Measurements from ENCODE around the gene MSANTD1. TPM values are rescaled to one million over a fixed set of nuclear protein-coding genes. Genes with fewer than 3 reads are reported as not detected.

MSANTD1 gene
- total and polyA plus RNA-seq, 2 of the 8 experiments (the other 6 are each of a cell fraction or from before 2014, with no cell fraction given) = 0.23 to 0.45 TPM

GRCh38 chr4:3213661-3214250 is 35.2 kb upstream of the MSANTD1 start:
- WGBS, 2 experiments (ENCODE audit: extremely low coverage in 1 of 2, insufficient coverage in 1 of 2, insufficient read length in 1 of 2, insufficient replicate concordance in 2 of 2, low coverage in 1 of 2, low lambda C conversion rate in 2 of 2, missing lambda C conversion rate in 1 of 2) = 91% methylated on average over 15 of the region's 15 CpGs; no CpG with 5 or more reads in 1 of the 2 experiments
- Histone ChIP-seq H4K8ac (ENCODE audit: extremely low read depth, insufficient read depth, low read length) (no peak overlapping the region), H3K56ac (replicated peaks; ENCODE audit: insufficient read length, low read depth, low read length) (no peak overlapping the region), H3K9me3 (ENCODE audit: insufficient read depth in 2 of 2, low read depth in 1 of 2, low read length in 1 of 2) (no peaks in the 10 kb centered on the region), H2BK15ac (ENCODE audit: low read length) (no peak overlapping the region), H2AK5ac (ENCODE audit: low read depth, low read length) (no peak overlapping the region), H2BK5ac (ENCODE audit: low read depth, low read length) (no peak overlapping the region), H3K79me1 (ENCODE audit: low read depth, low read length) (no peaks in the 10 kb centered on the region), H3K79me2 (ENCODE audit: control insufficient read depth in 1 of 2, insufficient read depth in 2 of 2, low read length in 2 of 2) (no peaks in the 10 kb centered on the region), H3K4me1 (replicated peaks in 1 of 4; ENCODE audit: control insufficient read depth in 3 of 4, insufficient read depth in 4 of 4, low read length in 3 of 4) (no peaks in the 10 kb centered on the region), H3K27me3 (replicated peaks in 1 of 4; ENCODE audit: control insufficient read depth in 3 of 4, extremely low read depth in 1 of 4, insufficient read depth in 3 of 4, low read length in 3 of 4) (no peaks in the 10 kb centered on the region), H3K18ac (ENCODE audit: extremely low read depth, low read length) (no peak overlapping the region), H3K14ac (ENCODE audit: insufficient read length) (no peak overlapping the region), H4K20me1 (replicated peaks in 1 of 2; ENCODE audit: control insufficient read depth in 1 of 2, insufficient read depth in 2 of 2, low read length in 2 of 2) (peaks cover 0 to 2% of the 10 kb centered on the region in 2 experiments), H3K4me3 (ENCODE audit: extremely low read depth in 1 of 4, insufficient read depth in 2 of 4, low read depth in 3 of 4, low read length in 4 of 4) (no peak overlapping the region), H3K23ac (ENCODE audit: insufficient read length) (no peak overlapping the region), H2BK20ac (ENCODE audit: low read length) (no peak overlapping the region), H4K91ac (replicated peaks; ENCODE audit: insufficient read length, low read length) (no peak overlapping the region), H3K9ac (replicated peaks in 1 of 4; ENCODE audit: extremely low read depth in 1 of 4, low read depth in 3 of 4, low read length in 3 of 4) (no peak overlapping the region), H2AFZ (ENCODE audit: low read length) (no peak overlapping the region), H3K36me3 (ENCODE audit: control insufficient read depth in 2 of 4, insufficient read depth in 4 of 4, low read length in 3 of 4) (peaks cover 38 to 72% (median 62%) of the 10 kb centered on the region in 4 experiments), H3K23me2 (ENCODE audit: low read depth, low read length) (no peaks in the 10 kb centered on the region), H3K4me2 (ENCODE audit: insufficient read depth in 1 of 2, low read depth in 2 of 2, low read length in 2 of 2) (no peak overlapping the region), H3K27ac (ENCODE audit: low read depth, low read length) (no peak overlapping the region), H2BK120ac (replicated peaks; ENCODE audit: low read depth, low read length) (no peak overlapping the region), H2BK12ac (ENCODE audit: low read depth, low read length) (no peak overlapping the region), H4K5ac (ENCODE audit: insufficient read length, low read depth, low read length) (no peak overlapping the region), H3K4ac (replicated peaks; ENCODE audit: insufficient read length, low read depth, low read length) (no peak overlapping the region)
- FAIRE-seq = no peak
- ChIA-PET CTCF (ENCODE audit: partially characterized antibody) (no interaction called here), POLR2A (ENCODE audit: partially characterized antibody) (no interaction called here)
- no peak for DNase-seq (ENCODE audit: low read depth in 1 of 2, low spot score in 2 of 2)
- no peak for TF ChIP-seq EZH2 (IDR thresholded peaks at IDR 0.05; ENCODE audit: low read depth, low read length, severe bottlenecking)
- no peak for TF ChIP-seq PHF8 (conservative IDR thresholded peaks at IDR 0.05; ENCODE audit: low read depth, low read length)
- TF ChIP-seq ATF2 (IDR thresholded peaks at IDR 0.05; ENCODE audit: low read length) = no peak
- no peak for TF ChIP-seq SUZ12 (IDR thresholded peaks at IDR 0.05; ENCODE audit: low read length)
- no peak for TF ChIP-seq USF2 (IDR thresholded peaks at IDR 0.05; ENCODE audit: low read length)
- TF ChIP-seq TCF12 (IDR thresholded peaks at IDR 0.05; ENCODE audit: low read depth, low read length) = no peak
- no peak for TF ChIP-seq RFX5 (IDR thresholded peaks at IDR 0.05; ENCODE audit: borderline replicate concordance, low read depth, low read length)
- no peak for TF ChIP-seq KDM4A (IDR thresholded peaks at IDR 0.05; ENCODE audit: low read depth, low read length, severe bottlenecking)
- TF ChIP-seq CBX8 (IDR thresholded peaks at IDR 0.05; ENCODE audit: borderline replicate concordance, low read depth, low read length) = no peak
- TF ChIP-seq SIX5 (IDR thresholded peaks at IDR 0.05; ENCODE audit: low read depth, low read length) = no peak
- no peak for TF ChIP-seq TBP (IDR thresholded peaks at IDR 0.05; ENCODE audit: low read depth, low read length)

Data from H1 (cell line).